GM10847 (cell line): Measurements from ENCODE around the gene FAM186B.

Source experiments
- POLR2A ChIP-seq: IDR thresholded peaks from 2 replicates; pipeline ENCODE4 v1.6.1; 2011; ENCODE audit not compliant: insufficient read length; ENCODE audit errors: extremely low read depth

FAM186B gene

GRCh38 chr12:49537752-49538509 is 67.5 kb downstream of the FAM186B start:
- no peak for TF ChIP-seq POLR2A
